Measurements from ENCODE around the gene SF3B1.
"Not testable (repeated sequence)": the region's sequence is repeated elsewhere in the genome, so short reads cannot be mapped to it uniquely, and the experiment has no call there.

Gene SF3B1

GRCh38 chr2:197434541-197435513, at the start of gene SF3B1:
Gene SF3B1 (minus strand): TSS chr2:197435028. CDS start chr2:197434999, 29 bp downstream.
- DNase-seq (ENCODE audit: low read depth), result peak; percentile 90

- DNase-seq (ENCODE audit: low read depth), result not testable (repeated sequence)
Measured at GRCh38 chr2:197484248-197484647, 49.4 kb upstream of the SF3B1 start.

GRCh38 chr2:197480165-197481036, 45.6 kb upstream of the SF3B1 start:
- DNase-seq (ENCODE audit: low read depth), result no peak

DNA sequence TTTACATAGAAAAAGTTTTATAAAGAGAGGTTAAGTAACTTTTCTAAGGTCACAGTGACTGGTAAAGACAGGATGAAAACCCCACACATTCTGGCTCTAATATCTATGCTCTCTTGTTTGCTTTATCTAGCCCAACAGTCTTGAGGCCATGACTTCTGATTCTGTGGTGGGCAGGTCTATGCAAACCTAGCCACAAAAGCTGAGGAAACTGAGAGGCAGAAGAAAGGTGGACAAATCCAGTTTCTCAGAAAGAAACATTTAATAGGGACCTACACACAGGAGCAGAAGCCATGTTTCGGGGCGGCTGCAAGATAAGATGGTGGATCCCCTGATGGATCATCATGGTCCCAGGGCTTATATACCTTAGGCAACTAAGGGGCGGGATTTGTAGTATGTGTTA, 43.0 kb upstream of the SF3B1 start:
- DNase-seq (ENCODE audit: low read depth), result no peak

- DNase-seq (ENCODE audit: low read depth), result no peak
Measured at GRCh38 chr2:197472166-197472565, 37.3 kb upstream of the SF3B1 start.

DNA sequence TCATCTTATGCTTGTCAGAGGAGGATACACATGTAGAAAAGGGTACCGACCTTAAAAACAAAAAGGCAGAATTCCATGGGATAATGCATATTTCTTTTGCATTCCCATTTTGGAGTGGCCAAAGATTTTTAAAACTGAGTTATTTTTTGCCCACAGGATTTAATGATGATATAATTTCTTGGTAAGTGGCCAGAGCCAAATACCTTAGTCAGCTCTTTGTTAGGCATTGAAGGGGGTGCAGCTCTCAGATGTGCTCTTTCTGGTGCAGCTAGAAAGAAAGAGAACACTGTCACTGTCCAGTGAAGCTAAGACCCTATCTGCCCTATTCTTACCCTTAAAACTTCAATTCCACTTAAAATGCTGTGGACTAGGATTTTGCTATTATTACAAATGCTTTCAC, 29.3 kb upstream of the SF3B1 start:
- DNase-seq (ENCODE audit: low read depth), result peak; percentile 8

DNA sequence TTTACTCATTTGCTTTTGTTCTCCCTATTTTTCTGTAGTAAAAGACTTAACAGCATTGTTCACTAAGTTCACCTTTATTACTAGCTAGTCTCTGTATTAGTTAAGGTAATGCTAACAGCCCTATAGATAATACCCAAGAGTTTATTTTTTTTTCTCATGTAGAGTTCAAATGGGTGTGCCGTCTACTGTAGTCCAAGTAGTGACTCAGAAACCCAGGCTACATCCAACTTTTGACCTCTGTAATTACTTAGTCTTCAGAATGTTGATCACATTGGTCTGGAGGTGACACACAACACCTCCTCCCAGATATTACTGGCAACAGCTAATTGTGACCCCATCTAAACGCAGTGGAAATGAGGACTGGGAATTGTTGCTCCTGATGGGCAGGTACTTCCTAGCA, 26.2 kb upstream of the SF3B1 start:
- peak; percentile 10 for DNase-seq (ENCODE audit: low read depth)

GRCh38 chr2:197460649-197461048, 25.8 kb upstream of the SF3B1 start:
- DNase-seq (ENCODE audit: low read depth), result no peak

- no peak for DNase-seq (ENCODE audit: low read depth)
Measured at GRCh38 chr2:197455428-197455827, 20.6 kb upstream of the SF3B1 start.

DNA sequence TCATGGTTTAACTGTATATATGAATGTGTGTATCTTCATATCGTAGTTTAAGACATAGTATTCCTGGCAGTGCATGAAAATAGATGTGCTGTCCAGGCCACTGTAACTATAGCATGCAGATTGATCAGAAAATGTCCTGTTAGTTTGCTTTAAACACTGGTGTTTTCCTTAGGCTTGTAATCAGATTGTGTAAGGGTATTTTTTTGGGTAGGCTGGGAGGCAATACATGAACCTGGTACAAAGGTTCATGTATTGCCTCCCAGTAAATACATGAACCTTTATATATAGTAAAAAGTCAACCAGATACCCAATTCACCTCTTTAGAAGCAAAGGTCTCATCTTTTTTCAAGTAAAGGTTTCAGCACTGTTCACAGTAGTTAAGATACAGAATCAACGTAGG, 20.1 kb upstream of the SF3B1 start:
- DNase-seq (ENCODE audit: low read depth), result no peak

GRCh38 chr2:197453914-197454398, 19.1 kb upstream of the SF3B1 start:
- DNase-seq (ENCODE audit: low read depth), result peak; percentile 90

- DNase-seq (ENCODE audit: low read depth), result peak; percentile 100
Measured at GRCh38 chr2:197453123-197453913, 18.5 kb upstream of the SF3B1 start, which contains the start of gene COQ10B. Gene COQ10B (plus strand): TSS chr2:197453552. CDS start chr2:197453561, 9 bp downstream.

DNA sequence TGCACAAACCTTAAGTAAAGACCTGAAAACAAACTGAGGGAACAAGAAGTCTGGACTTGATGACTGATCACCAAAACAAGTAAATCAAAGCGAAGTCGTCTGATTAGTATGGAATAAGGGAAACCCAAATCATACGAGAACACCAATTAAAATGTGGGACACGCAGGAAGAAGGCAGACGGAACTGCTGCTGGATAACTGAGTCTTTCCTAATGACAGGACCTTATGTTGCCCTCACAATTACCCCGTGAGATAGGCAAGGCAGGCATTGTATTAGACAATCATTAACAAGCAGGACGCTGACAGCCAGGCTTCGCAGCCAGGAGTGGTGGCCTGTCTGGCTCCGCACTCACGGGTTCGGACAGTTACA, 17.9 kb upstream of the SF3B1 start:
- DNase-seq (ENCODE audit: low read depth), result no peak

- DNase-seq (ENCODE audit: low read depth), result not testable (repeated sequence)
Measured at GRCh38 chr2:197450935-197451358, 16.1 kb upstream of the SF3B1 start.

- no peak for DNase-seq (ENCODE audit: low read depth)
Measured at GRCh38 chr2:197450465-197450864, 15.6 kb upstream of the SF3B1 start.

DNA sequence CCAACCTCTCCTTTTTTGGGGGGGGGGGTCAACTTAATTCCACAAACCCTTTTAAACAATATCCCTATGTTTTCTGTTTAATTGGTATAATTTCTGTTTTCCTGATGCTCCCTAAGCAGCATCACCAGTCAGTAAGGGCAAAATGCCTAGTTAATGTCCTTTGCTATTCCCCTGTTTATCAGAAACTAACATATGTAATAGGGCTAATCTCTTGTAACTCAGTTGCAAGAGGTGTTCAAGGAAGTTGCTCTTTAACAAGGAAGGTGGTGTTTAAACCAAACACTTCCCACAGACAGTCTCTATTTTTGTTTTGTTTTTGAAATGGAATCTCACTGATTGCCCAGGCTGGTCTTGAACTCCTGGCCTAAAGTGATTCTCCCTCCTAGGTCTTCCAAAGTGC, 12.0 kb upstream of the SF3B1 start:
- DNase-seq (ENCODE audit: low read depth), result no peak

DNA sequence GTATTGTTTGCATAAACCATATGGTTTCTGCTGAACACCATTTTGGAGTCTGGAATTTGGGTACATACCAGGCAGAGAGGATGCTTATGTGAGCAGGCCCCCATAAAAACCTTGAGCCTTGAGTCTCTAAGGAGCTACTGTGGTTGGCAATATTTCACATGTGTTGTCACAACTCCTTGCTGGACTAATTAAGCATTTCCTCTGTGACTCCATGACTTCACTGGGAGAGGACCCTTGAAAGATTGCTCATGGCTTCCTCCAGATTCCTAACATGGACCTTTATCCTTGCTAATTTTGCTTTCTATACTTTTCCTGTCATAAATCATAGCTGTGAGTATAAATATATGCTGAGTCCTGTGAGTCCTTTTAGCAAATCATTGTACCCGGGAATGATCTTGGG, 10.9 kb upstream of the SF3B1 start:
- no peak for DNase-seq (ENCODE audit: low read depth)

GRCh38 chr2:197442857-197443256, 8.0 kb upstream of the SF3B1 start:
- no peak for DNase-seq (ENCODE audit: low read depth)

DNA sequence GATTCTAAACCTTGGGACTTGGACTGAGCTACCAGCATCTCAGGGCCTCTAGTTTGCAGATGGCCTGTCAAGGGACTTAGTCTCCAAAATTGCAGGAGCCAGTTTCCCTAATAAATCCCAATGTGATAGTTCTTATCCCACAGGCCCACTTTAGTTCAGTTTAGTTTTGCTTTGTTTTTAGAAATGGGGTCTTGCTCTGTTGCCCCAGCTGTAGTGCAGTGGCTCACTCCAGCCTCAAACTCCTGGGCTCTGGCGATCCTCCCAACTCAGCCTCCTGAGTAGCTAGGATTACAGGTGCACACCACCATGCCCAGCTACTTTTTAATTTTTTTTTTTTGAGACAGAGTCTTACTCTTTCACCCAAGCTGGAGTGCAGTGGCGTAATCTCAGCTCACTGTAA, 2.6 kb upstream of the SF3B1 start:
- no peak for DNase-seq (ENCODE audit: low read depth)

DNA sequence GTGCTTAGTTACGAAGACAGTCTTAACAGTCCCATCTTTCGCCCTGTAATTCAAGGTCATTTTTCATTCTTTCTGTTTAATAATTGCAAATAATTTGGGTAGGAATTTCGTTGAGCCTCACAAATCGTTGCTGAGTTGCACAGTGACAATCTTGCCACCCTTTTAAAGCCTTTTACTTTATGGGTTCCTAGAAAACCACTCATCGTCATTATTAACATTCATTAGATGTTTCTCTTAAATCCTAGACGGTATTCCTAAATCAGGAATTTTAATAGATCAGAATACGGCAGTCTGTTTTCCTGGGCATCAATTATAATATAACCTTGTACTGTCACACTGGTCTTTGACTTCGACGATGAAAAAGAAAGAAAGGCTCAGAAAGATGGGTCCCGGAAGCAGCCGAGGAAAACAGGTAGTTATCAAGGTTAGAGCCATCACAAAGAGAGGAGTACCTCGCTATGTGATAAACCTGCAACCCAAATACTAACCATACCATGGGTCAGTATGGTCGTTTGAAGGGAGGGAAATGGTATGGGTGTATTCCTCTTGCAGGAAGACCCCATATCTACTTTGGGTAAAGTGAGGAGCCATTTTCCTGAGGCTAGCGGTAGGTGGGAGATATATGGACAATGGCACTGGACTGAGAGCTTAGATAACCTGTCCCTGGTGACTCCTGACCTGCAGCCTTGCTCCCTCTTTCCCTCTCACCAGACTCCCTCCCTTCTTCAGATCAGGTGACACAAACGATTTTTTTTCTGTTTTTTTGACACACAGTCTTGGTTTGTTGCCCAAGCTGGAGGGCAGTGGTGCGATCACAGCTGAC, 981 bp upstream of the SF3B1 start:
- no peak for DNase-seq (ENCODE audit: low read depth)

All from amniotic epithelial cell (primary cell).